Measurements from ENCODE around the gene ARPC1B.

ARPC1B gene

GRCh38 chr7:99374111-99375064 lies at the start of gene ARPC1B:
ARPC1B (plus strand) TSS chr7:99374730; CDS start chr7:99385715, 10,985 bp downstream.
- H3K27me3 ChIP-seq (ENCODE audit: insufficient read depth, low read length, poor library complexity, severe bottlenecking): no peaks in the 10 kb centered on the region
- peak within 1 kb of the TSS; percentile 99 for H2AFZ ChIP-seq (ENCODE audit: low read length)
- peaks cover 43% of the 10 kb centered on the region for H3K79me2 ChIP-seq (ENCODE audit: insufficient read depth, low read length)
- peak within 1 kb of the TSS; percentile 94 for H3K9ac ChIP-seq (ENCODE audit: low read depth, low read length, poor library complexity, severe bottlenecking)
- H4K20me1 ChIP-seq (ENCODE audit: insufficient read depth, low read length, poor library complexity, severe bottlenecking): peaks cover 20% of the 10 kb centered on the region
- H3K4me2 ChIP-seq (ENCODE audit: low read depth, low read length, poor library complexity, severe bottlenecking): peak within 1 kb of the TSS; percentile 64
- peak within 1 kb of the TSS; percentile 92 for H3K4me3 ChIP-seq (ENCODE audit: low read length, poor library complexity, severe bottlenecking)
- peaks cover 13% of the 10 kb centered on the region for H3K4me1 ChIP-seq (ENCODE audit: insufficient read depth, low read length, poor library complexity, severe bottlenecking)
- TF ChIP-seq CTCF (conservative IDR thresholded peaks at IDR 0.05; ENCODE audit: low read length) (no peak), EZH2phosphoT487 (IDR thresholded peaks at IDR 0.05; ENCODE audit: borderline replicate concordance) (no peak)
- H3K36me3 ChIP-seq (ENCODE audit: insufficient read depth, low read length): peaks cover 4% of the 10 kb centered on the region; the same call in 1 of the 2 replicates
- no peaks in the 10 kb centered on the region for H3K9me2 ChIP-seq (replicated peaks; ENCODE audit: low read depth, low read length)
- H3F3A ChIP-seq (ENCODE audit: low read depth): no peaks in the 10 kb centered on the region
- no peaks in the 10 kb centered on the region for H3K9me3 ChIP-seq (ENCODE audit: insufficient read depth, low read depth, low read length)

- Histone ChIP-seq H2AFZ (ENCODE audit: low read length) (peak overlapping the region; percentile 89), H3K9me3 (ENCODE audit: insufficient read depth, low read depth, low read length) (no peaks in the 10 kb centered on the region), H3K4me2 (ENCODE audit: low read depth, low read length, poor library complexity, severe bottlenecking) (peak overlapping the region; percentile 97), H3K9ac (ENCODE audit: low read depth, low read length, poor library complexity, severe bottlenecking) (peak overlapping the region; percentile 99), H3K9me2 (replicated peaks; ENCODE audit: low read depth, low read length) (no peaks in the 10 kb centered on the region), H3F3A (ENCODE audit: low read depth) (no peaks in the 10 kb centered on the region), H3K4me1 (ENCODE audit: insufficient read depth, low read length, poor library complexity, severe bottlenecking) (peaks cover 36% of the 10 kb centered on the region), H3K79me2 (ENCODE audit: insufficient read depth, low read length) (peaks cover 56% of the 10 kb centered on the region), H4K20me1 (ENCODE audit: insufficient read depth, low read length, poor library complexity, severe bottlenecking) (peaks cover 31% of the 10 kb centered on the region), H3K4me3 (ENCODE audit: low read length, poor library complexity, severe bottlenecking) (peak overlapping the region; percentile 98), H3K36me3 (ENCODE audit: insufficient read depth, low read length) (no peaks in the 10 kb centered on the region), H3K27me3 (ENCODE audit: insufficient read depth, low read length, poor library complexity, severe bottlenecking) (peaks cover 5% of the 10 kb centered on the region)
- no peak for TF ChIP-seq CTCF (conservative IDR thresholded peaks at IDR 0.05; ENCODE audit: low read length)
- TF ChIP-seq EZH2phosphoT487 (IDR thresholded peaks at IDR 0.05; ENCODE audit: borderline replicate concordance): no peak
Measured at GRCh38 chr7:99325001-99325493, 49.5 kb upstream of the ARPC1B start.

- Histone ChIP-seq H3K4me3 (ENCODE audit: low read length, poor library complexity, severe bottlenecking) (peak within 1 kb of the TSS; percentile 98), H3K4me2 (ENCODE audit: low read depth, low read length, poor library complexity, severe bottlenecking) (peak within 1 kb of the TSS; percentile 97), H3K9me2 (replicated peaks; ENCODE audit: low read depth, low read length) (no peaks in the 10 kb centered on the region), H3K4me1 (ENCODE audit: insufficient read depth, low read length, poor library complexity, severe bottlenecking) (peaks cover 44% of the 10 kb centered on the region), H3K9me3 (ENCODE audit: insufficient read depth, low read depth, low read length) (no peaks in the 10 kb centered on the region), H4K20me1 (ENCODE audit: insufficient read depth, low read length, poor library complexity, severe bottlenecking) (peaks cover 35% of the 10 kb centered on the region), H3K79me2 (ENCODE audit: insufficient read depth, low read length) (peaks cover 63% of the 10 kb centered on the region), H3K36me3 (ENCODE audit: insufficient read depth, low read length) (no peaks in the 10 kb centered on the region), H3F3A (ENCODE audit: low read depth) (no peaks in the 10 kb centered on the region), H3K9ac (ENCODE audit: low read depth, low read length, poor library complexity, severe bottlenecking) (peak within 1 kb of the TSS; percentile 99), H3K27me3 (ENCODE audit: insufficient read depth, low read length, poor library complexity, severe bottlenecking) (peaks cover 5% of the 10 kb centered on the region), H2AFZ (ENCODE audit: low read length) (peak within 1 kb of the TSS; percentile 89)
- TF ChIP-seq EZH2phosphoT487 (IDR thresholded peaks at IDR 0.05; ENCODE audit: borderline replicate concordance): no peak
- TF ChIP-seq CTCF (conservative IDR thresholded peaks at IDR 0.05; ENCODE audit: low read length): no peak
Measured at GRCh38 chr7:99325592-99326407, 48.7 kb upstream of the ARPC1B start, which contains the start of gene ARPC1A. ARPC1A (plus strand) TSS chr7:99325898; CDS start chr7:99333354, 7,456 bp downstream.
